Measurements from ENCODE around the gene PLEKHG2.

The PLEKHG2 gene

DNA sequence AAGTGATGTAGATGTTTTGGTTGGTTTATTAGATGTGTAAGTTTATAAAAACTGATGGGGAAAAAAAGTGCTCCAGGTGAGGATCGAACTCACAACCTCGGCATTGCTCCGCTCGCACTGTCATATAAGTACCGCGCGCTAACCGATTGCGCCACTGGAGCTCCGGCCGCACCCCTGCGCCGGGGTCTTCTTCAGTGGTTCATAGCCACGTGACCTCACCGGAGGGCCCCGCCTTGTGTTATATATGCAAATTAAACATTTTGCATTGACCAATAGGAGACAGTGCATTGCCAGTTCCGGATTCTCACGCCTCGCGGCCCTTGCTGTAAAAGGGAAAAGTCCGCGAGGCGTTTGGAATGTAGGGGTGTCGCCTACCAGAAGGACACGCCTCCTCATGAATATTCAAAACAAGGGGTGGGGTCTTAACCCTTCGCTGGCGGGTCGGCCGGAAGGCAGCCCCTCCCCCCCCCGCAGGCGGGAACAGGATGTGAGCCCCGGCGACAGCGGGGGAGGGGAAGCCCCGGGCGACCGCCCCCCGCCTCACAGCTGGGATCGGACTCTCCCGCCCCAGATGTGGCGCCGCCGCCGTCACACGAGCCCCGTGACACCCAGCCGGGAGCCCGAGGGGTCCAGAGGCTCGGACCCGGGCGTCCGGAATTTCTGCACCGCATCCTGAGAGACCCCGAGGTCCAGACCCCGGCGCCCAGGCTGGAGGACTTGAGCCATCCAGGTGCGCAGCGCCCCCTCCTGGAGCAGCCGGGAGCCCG is at the start of gene PLEKHG2:
PLEKHG2 (plus strand) TSS at position 570 of the 767 bp plus-strand sequence. CDS start 1,418 bp downstream, outside the sequence.
- H2AFZ ChIP-seq (ENCODE audit: low read depth), result peak within 1 kb of the TSS; percentile 77
- H3K36me3 ChIP-seq (ENCODE audit: insufficient read depth), result no peaks in the 10 kb centered on the region
- H3K4me2 ChIP-seq, result peak within 1 kb of the TSS; percentile 79
- peaks cover 20% of the 10 kb centered on the region for H3K79me2 ChIP-seq (ENCODE audit: insufficient read depth, low read depth)
- no peaks in the 10 kb centered on the region for H4K20me1 ChIP-seq (ENCODE audit: insufficient read depth)
- H3K27ac ChIP-seq, result no peak within 1 kb of the TSS
- H3K4me3 ChIP-seq (IDR thresholded peaks at IDR 0.05; ENCODE audit: insufficient read depth, low read depth, low read length), result no peak within 1 kb of the TSS
- peak within 1 kb of the TSS; percentile 63 for H3K9ac ChIP-seq
- TF ChIP-seq, protein P1, sequence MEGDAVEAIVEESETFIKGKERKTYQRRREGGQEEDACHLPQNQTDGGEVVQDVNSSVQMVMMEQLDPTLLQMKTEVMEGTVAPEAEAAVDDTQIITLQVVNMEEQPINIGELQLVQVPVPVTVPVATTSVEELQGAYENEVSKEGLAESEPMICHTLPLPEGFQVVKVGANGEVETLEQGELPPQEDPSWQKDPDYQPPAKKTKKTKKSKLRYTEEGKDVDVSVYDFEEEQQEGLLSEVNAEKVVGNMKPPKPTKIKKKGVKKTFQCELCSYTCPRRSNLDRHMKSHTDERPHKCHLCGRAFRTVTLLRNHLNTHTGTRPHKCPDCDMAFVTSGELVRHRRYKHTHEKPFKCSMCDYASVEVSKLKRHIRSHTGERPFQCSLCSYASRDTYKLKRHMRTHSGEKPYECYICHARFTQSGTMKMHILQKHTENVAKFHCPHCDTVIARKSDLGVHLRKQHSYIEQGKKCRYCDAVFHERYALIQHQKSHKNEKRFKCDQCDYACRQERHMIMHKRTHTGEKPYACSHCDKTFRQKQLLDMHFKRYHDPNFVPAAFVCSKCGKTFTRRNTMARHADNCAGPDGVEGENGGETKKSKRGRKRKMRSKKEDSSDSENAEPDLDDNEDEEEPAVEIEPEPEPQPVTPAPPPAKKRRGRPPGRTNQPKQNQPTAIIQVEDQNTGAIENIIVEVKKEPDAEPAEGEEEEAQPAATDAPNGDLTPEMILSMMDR (conservative IDR thresholded peaks at IDR 0.05; ENCODE audit: low read depth, low read length), result no peak; the same call in none of the 2 replicates
- H3K4me1 ChIP-seq (ENCODE audit: low read depth, poor library complexity, severe bottlenecking), result peaks cover 25% of the 10 kb centered on the region
- H3K27me3 ChIP-seq (ENCODE audit: insufficient read depth, low read depth), result no peaks in the 10 kb centered on the region

- H3K9ac ChIP-seq, result no peak overlapping the region
- peaks cover 4% of the 10 kb centered on the region for H3K4me1 ChIP-seq (ENCODE audit: low read depth, poor library complexity, severe bottlenecking)
- no peak overlapping the region for H3K27ac ChIP-seq
- no peaks in the 10 kb centered on the region for H3K27me3 ChIP-seq (ENCODE audit: insufficient read depth, low read depth)
- TF ChIP-seq, protein P1 (conservative IDR thresholded peaks at IDR 0.05; ENCODE audit: low read depth, low read length), result no peak
- no peak overlapping the region for H3K4me3 ChIP-seq (IDR thresholded peaks at IDR 0.05; ENCODE audit: insufficient read depth, low read depth, low read length)
- H3K79me2 ChIP-seq (ENCODE audit: insufficient read depth, low read depth), result no peaks in the 10 kb centered on the region
- H3K36me3 ChIP-seq (ENCODE audit: insufficient read depth), result peaks cover 6% of the 10 kb centered on the region; the same call in 1 of the 2 replicates
- no peak overlapping the region for H3K4me2 ChIP-seq
- H4K20me1 ChIP-seq (ENCODE audit: insufficient read depth), result no peaks in the 10 kb centered on the region
- no peak overlapping the region for H2AFZ ChIP-seq (ENCODE audit: low read depth)
These were observed 49.5 kb upstream of the PLEKHG2 start for GRCh38 chr19:39362682-39363657.

DNA sequence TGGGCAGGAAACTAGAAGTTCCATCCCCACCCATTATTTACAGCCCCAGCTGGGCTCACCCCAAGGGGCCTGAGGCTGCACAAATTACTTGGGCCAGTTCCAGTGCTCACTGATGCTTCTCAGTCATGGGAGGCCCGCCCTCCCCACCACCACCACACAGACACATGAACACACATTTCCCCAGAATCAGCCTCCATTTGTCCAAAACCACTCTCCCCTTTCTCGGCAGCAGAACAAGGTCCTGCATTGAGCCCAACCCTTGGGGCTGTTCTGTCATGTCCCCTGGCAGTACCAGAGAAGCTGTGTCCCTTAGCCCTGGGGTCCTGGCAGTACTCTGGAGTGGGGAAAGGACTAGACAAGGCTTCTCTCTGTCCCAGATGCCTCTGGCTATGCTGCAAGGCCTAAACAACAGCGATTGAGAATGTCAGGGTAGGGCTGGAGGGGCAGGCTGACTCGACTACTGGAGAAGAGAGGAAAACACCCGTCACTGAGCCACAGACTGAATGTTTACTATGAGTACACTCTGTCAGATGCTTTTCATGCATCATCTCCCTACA is 48.5 kb upstream of the PLEKHG2 start:
- Histone ChIP-seq H3K4me2 (no peak overlapping the region), H3K36me3 (ENCODE audit: insufficient read depth) (no peaks in the 10 kb centered on the region; the same call in 1 of the 2 replicates), H3K27ac (no peak overlapping the region), H4K20me1 (ENCODE audit: insufficient read depth) (no peaks in the 10 kb centered on the region), H3K79me2 (ENCODE audit: insufficient read depth, low read depth) (no peaks in the 10 kb centered on the region), H3K27me3 (ENCODE audit: insufficient read depth, low read depth) (no peaks in the 10 kb centered on the region), H3K9ac (no peak overlapping the region), H3K4me1 (ENCODE audit: low read depth, poor library complexity, severe bottlenecking) (peaks cover 4% of the 10 kb centered on the region), H2AFZ (ENCODE audit: low read depth) (no peak overlapping the region), H3K4me3 (IDR thresholded peaks at IDR 0.05; ENCODE audit: insufficient read depth, low read depth, low read length) (no peak overlapping the region)
- TF ChIP-seq, protein P1 (conservative IDR thresholded peaks at IDR 0.05; ENCODE audit: low read depth, low read length), result no peak

- Histone ChIP-seq H3K79me2 (ENCODE audit: insufficient read depth, low read depth) (no peaks in the 10 kb centered on the region), H3K4me3 (IDR thresholded peaks at IDR 0.05; ENCODE audit: insufficient read depth, low read depth, low read length) (no peak overlapping the region)
These were observed 46.9 kb upstream of the PLEKHG2 start for GRCh38 chr19:39365531-39365930.

More at GRCh38 chr19:39365531-39365930, 46.9 kb upstream of the PLEKHG2 start:
- Histone ChIP-seq H3K27me3 (ENCODE audit: insufficient read depth, low read depth) (no peaks in the 10 kb centered on the region), H3K4me2 (no peak overlapping the region), H3K4me1 (ENCODE audit: low read depth, poor library complexity, severe bottlenecking) (no peaks in the 10 kb centered on the region), H3K36me3 (ENCODE audit: insufficient read depth) (no peaks in the 10 kb centered on the region; the same call in 1 of the 2 replicates), H3K27ac (no peak overlapping the region), H2AFZ (ENCODE audit: low read depth) (no peak overlapping the region), H3K9ac (no peak overlapping the region), H4K20me1 (ENCODE audit: insufficient read depth) (no peaks in the 10 kb centered on the region)
- TF ChIP-seq, protein P1 (conservative IDR thresholded peaks at IDR 0.05; ENCODE audit: low read depth, low read length), result no peak

Measured in KMS-11 (cell line).